ENCODE data around the gene NAA20.

DNA sequence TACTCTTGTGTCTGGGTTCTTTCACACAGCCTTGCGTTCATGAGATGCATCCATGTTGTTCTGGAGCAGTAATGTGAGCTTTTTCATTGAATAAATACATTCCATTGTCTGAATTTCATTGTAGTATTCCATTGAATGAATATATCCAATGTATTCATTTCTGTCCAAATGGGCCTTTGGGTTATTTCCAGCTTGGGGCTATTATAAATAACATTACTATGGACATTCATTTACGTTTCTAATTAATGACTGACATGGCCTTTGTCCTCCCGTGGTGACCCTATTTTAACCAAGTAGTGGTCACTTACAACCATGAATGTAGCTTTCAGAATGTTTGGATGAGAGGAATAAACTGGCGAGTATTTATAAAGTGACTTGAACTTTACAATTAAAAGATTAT lies 30.1 kb upstream of the NAA20 start:
- TF ChIP-seq, protein P1, sequence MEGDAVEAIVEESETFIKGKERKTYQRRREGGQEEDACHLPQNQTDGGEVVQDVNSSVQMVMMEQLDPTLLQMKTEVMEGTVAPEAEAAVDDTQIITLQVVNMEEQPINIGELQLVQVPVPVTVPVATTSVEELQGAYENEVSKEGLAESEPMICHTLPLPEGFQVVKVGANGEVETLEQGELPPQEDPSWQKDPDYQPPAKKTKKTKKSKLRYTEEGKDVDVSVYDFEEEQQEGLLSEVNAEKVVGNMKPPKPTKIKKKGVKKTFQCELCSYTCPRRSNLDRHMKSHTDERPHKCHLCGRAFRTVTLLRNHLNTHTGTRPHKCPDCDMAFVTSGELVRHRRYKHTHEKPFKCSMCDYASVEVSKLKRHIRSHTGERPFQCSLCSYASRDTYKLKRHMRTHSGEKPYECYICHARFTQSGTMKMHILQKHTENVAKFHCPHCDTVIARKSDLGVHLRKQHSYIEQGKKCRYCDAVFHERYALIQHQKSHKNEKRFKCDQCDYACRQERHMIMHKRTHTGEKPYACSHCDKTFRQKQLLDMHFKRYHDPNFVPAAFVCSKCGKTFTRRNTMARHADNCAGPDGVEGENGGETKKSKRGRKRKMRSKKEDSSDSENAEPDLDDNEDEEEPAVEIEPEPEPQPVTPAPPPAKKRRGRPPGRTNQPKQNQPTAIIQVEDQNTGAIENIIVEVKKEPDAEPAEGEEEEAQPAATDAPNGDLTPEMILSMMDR (IDR thresholded peaks at IDR 0.05; ENCODE audit: insufficient read depth, low read length): no peak
- TF ChIP-seq GABPA (IDR thresholded peaks at IDR 0.05; ENCODE audit: low read depth): no peak
- TF ChIP-seq POLR2AphosphoS5 (IDR thresholded peaks at IDR 0.05; ENCODE audit: low read depth): no peak
- TF ChIP-seq REST (IDR thresholded peaks at IDR 0.05; ENCODE audit: insufficient replicate concordance, low read depth): no peak
- no peak for TF ChIP-seq SPI1 (IDR thresholded peaks at IDR 0.05; ENCODE audit: borderline replicate concordance, low read depth)
